NCI-H2227 (cell line): ENCODE measurements around the gene SH3BP4.

Experiments
- DNase-seq: peaks from one replicate; lab custom pipeline; 2025; ENCODE audit not compliant: unreplicated experiment; lab: John Stamatoyannopoulos, UW

Gene SH3BP4

DNA sequence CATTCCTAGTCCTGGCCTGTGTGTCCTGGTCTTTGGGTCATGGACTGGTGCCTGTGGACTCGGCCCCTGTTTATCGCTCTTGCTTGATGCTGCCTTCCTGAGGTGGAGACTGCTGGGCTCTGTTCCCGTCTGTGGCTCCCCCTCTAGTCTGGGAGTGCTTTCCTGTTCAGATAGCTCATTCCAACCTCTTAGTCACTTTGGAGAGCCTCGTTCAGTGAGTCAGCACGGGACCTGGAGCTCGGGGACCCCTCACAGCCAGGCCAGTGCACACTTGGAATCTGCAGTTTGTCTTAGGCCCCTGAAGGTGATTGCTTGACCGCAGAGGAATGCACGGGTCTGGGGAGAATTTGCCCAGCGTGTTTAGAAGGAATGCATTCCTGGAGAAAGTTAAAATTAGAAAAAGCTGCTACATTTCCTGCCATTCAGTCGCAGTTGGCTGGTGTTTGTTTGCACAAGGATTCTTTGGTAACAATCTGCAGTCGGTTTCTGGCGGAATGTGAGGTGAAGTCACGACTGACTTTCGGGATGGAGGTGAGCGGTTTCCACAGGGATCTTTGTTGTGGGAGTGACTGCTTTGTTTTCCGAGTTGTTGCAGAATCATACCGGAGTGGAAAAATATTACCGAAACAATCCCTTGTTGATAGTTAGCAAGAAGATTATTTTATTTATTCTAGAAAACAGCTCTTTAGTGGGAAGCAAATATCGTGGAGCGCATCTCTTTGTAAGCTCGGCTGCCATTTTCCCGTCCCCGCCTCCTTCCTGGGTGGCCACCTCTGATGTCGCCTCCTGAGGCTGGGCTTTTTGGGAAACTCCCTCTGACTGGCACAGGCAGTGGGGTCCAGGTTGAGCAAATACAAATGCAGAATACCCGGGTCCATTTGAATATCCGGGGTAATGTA lies 29.6 kb downstream of the SH3BP4 start:
- no peak for DNase-seq

- no peak for DNase-seq
Observed at GRCh38 chr2:234982096-234982834, 30.4 kb downstream of the SH3BP4 start.

- DNase-seq: no peak
Observed at GRCh38 chr2:234983011-234983726, 31.4 kb downstream of the SH3BP4 start.

DNA sequence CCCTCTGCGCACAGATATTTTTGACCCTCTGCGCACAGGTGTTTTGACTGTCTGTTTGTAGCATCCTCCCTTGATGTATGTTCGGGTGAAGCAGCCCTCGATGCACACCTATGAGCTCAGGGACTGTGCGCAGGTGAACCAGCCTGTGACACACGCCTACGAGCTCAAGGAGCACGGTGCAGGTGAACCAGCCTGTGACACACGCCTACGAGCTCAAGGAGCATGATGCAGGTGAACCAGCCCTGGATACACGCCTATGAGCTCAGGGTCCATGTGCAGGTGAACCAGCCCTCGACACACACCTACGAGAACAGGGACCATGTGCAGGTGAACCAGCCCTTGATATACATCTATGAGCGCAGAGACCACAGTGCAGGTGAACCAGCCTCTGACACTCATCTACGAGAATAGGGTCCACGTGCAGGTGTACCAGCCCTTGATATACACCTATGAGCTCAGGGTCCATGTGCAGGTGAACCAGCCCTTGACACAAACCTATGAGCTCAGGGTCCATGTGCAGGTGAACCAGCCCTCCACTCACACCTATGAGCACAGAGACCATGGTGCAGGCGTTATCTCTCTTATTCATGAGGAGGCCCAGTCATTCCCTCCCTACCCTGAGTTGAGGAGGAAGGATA lies 33.9 kb downstream of the SH3BP4 start:
- no peak for DNase-seq

DNA sequence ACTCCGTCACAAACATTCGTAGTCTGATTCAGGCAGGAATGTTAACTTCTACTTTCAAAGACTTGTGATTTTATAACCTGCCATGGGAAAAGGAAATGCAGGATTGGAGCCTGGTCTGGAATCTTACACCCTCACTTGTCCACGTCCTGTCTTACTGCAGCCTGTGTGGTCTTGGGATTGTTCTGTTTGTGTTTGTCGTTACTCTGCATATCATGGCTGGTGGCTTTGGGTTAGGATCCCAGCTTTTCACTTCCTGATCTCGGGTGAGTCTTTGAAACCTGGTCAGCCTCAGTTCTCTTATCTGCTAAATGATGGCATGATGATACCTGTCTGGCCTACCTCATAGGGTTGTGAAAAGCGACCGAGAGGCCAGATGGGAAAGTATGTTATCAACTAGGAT lies 34.6 kb downstream of the SH3BP4 start:
- DNase-seq: no peak

DNA sequence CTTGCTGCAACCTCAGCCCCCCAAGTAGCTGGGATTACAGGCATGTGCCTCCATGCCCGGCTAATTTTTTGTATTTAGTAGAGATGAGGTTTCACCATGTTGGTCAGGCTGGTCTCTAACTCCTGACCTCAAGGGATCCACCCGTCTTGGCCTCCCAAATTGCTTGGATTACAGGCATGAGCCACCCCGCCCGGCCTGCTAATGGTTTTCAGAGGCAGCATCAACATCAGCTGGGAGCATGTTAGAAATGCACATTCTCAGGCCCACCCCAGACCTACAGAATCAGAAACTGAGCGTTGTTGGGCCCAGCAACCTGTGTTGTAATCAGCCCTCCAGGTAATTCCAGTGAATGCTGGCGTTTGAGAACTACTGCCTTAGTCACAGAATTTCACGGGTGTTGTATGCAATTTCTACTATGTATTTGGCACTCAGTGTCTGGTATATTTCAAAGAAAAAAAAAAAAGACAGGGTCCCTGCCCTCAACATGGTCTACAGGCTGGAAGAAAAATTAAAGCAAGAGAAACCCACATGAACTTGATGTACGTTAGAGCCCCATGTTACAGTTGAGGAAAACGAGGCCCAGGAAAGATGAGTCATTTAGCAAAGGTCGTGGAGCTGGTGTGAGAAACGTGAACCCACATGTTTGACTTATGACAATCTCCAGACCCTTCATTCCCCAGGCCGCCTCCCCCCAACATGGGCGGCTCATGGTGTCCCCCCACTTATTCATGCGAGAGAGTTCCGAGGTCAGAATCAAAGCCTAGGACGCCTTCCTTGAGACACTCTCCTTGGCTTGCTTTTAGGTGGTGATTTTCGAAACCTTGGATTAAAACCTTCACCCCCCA lies 35.3 kb downstream of the SH3BP4 start:
- DNase-seq: no peak

DNA sequence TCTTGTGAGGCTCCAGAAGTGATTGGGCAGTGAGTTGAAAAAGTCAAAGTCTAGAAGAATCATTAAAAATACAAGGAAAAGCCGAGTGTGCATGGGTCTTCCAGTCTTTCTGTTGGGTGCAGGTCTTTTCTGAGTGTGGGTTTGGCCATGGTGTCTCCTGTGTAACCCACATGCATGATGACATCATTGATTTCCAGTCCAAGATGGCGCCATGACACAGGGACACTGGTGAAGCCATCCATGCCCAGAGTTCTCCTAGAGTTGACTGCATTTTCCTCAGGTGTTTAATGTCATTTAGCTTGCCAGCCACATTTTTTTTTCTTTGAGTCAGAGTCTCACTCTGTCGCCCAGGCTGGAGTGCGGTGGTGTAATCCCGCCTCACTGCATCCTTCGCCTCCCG lies 35.9 kb downstream of the SH3BP4 start:
- DNase-seq: no peak

DNA sequence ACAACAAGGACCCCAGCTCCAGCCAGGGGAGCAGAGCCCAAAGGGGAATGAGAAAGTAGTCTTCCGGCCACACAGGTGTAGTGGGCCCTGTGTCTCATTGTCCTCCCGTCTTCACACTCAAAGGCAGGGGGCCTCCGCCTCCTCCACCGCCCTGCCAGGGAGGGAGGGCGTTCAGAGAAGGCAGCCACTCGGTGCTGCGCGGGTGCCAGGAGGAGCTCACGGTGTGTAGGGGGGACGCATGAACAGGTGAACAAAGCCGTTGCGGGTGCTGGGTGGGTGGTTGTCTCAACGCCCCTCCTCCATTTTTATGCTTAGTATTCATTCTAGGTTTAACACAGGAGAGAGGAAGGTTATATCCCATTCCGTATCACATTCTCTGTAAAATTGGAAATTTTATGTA lies 36.7 kb downstream of the SH3BP4 start:
- DNase-seq: no peak

DNA sequence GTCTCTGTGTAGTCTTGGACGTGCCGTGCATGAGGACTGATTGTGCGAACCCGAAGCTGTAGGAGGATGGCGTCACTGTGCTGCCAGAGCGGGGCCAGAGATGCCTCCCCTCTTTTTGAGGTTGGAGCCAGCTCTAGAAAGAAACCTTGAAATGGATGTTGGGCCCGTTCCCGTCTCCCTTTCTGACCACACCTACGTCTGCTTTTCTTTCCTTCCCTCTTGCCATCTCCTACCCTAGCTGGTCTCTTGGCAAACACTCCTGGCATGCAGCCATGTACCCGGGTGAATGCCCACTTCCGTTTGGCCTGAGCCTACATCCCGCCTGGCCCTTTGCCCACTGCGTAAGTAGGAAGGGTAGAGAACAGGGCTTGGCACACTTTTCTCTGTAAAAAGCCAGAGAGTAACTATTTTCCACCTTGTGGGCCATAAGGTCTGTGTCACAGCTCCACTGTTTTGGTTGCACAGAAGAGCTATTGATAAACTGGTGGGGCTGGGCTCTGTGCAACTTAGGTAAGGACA lies 37.4 kb downstream of the SH3BP4 start:
- DNase-seq: no peak

DNA sequence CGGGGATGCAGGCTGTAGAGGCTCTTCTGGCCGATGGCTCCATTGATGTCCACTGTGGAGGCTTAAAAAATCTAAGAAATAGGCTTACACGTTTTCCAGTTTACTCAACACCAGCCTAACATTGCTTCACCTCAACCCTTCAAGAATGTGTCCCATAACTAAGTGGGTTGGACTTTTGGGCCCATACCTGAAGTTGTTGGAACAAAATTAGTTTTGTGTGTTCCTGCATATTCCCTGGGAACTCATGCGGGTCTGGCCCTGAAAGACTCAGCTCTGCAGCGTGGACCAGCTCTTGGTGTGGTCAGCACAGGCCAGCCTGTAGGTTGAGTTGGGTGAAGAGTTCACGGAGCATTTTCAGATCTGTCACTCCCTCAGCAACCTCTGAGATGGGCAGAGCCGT lies 38.5 kb downstream of the SH3BP4 start:
- no peak for DNase-seq

- DNase-seq: no peak
Observed at GRCh38 chr2:234991290-234991689, 39.5 kb downstream of the SH3BP4 start.

DNA sequence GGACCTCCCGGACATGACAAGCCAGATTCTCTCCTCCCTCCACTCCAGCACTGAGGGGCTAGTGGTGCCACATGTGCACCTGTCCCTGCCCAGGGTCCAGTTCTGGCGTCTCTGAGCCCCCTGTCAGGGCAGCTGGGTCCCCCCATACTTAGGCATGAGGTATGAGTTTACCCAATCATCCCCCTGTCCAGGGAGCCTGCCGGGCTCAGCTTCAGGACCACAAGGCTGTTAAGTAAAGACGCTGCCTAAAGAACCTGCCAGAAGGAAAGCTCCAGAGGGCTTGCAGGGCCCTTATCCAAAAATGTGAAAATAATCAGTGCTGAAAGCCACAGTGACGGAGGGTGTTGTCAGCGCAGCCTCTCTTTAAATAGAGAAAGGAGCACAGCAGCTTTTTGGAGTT lies 40.0 kb downstream of the SH3BP4 start:
- no peak for DNase-seq

DNA sequence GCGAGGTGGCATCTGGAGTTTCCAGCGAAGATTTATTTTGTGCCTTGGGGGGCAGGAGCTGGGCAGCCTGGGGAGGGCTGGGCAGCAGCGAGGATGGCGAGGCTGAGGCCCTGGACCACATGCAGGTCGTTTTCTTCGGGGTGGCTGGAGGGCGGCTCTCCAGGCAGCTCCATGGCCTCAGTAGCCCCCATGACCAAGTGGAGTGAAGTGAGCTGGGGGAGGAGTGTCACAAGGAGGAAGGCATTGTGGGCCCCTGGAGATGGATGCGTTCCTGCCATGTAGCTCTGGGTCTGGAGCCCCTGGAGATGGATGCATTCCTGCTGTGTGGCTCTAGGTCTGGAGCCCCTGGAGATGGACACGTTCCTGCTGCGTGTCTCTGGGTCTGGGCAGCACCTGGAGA lies 40.4 kb downstream of the SH3BP4 start:
- DNase-seq: no peak

DNA sequence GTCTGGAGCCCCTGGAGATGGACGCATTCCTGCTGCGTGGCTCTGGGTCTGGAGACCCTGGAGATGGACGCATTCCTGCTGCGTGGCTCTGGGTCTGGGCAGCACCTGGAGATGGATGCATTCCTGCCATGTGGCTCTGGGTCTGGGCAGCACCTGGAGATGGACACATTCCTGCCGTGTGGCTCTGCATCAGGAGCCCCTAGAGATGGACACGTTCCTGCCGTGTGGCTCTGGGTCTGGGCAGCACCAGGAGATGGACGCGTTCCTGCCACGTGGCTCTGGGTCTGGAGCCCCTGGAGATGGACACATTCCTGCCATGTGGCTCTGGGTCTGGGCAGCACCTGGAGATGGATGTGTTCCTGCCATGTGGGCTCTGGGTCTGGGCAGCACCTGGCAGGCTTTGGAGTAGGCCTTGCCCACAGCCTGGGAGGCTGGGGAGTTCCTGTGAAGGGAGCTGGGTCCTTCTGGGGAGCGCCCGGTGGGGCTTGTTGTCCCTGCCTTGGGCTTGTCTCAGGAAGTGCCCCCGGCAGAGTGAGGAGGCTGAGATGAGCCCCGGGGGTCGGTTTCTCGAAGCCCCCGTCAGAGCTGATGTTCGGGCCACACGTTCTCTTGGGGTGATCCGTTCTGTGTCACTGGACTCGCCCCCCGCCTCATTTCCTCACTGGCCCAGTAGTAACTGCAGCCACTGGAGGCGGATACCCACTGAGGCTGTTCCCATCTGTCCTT lies 41.0 kb downstream of the SH3BP4 start:
- DNase-seq: no peak

- no peak for DNase-seq
Observed at GRCh38 chr2:234993541-234993981, 41.7 kb downstream of the SH3BP4 start.

DNA sequence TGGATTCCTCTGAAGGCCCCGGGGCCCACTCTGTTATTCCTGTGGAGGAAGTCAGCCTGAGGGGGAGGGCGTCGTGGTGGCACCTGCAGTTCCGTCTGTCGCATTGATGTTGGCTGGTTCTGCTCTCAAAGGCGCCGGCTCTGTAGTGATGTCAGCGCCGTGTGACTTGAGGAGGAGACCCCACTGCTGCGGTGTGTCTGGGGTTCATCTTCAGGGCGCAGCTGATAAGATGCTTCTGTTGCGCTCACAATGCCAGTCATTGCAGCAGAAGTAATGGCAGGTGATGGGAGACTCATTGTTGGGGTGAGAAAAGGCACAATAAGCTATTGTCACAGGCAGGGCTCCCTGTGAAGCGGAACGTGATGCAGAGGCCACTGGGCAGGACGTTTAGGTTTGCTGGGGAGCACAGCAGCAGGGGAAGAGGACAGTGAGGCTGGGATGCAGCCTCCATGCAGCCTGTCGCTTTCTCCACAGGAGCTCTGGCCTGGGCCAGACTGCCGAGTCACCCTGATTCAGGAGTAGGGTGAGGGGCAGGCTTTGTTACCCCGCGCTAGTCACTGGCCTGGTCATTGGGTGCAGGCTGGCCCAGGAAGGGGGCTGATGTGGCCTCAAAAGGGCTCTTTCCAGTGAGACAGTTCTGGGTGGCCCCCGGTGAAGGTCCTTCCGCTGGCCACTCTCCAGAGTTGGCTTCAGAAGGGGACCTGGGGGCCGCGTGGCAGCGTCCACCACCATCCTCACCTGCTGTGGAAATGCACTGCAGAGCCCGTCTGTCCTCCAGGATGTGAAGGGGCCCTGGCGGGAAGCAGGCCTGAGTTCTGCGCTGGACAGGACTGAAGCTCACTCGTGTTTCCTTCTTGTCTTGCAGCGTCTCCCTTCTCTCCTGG lies 42.9 kb downstream of the SH3BP4 start:
- no peak for DNase-seq

GRCh38 chr2:234995332-234996068 lies 43.7 kb downstream of the SH3BP4 start:
- DNase-seq: no peak
